ENCODE measurements around the gene BCAS3.

DNA sequence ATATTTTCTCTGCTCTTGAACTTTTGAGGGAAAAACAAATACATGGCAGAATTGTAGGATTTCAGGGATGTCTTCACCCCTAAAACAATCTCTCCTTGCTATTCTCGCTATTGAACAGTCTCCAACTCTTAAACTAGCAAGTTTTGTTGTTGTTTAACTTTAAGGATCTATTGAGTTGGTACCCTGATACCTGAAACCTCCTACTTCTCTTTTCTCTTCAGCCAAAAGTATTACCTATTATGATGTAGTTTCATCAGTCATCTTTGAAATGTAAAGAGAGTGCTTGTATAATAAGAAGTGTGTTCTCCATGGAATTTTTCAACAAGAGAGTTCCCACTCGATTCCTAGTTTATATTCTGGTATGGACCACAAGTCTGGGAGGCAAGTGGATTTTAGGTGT lies 510.4 kb downstream of the BCAS3 start:
- TF ChIP-seq EZH2phosphoT487 (IDR thresholded peaks at IDR 0.05; ENCODE audit: insufficient read depth, low read depth), result no peak
- no peak for TF ChIP-seq EZH2 (IDR thresholded peaks at IDR 0.05; ENCODE audit: insufficient read depth, poor library complexity, severe bottlenecking)
